Astrocyte of the cerebellum (primary cell): ENCODE measurements around the gene SPR.

ENCODE experiments used
- DNase-seq: peaks from one replicate; pipeline ENCODE4 v3.0.0-alpha.2; 2011; ENCODE audit warnings: low read depth
- H3K4me3 ChIP-seq: 2 replicates; pipeline ENCODE4 v1.5.1; 2011; ENCODE audit warnings: mild to moderate bottlenecking, low read depth, low read length, moderate library complexity
- in situ Hi-C: cut with HindIII; loops from 2 replicates; pipeline ENCODE4 v1.10.0; 2017; ENCODE audit warnings: low sequenced_read_pairs
- TF ChIP-seq, protein P1 (sequence below): IDR thresholded peaks from 2 replicates; pipeline ENCODE4 v1.5.1; 2012; ENCODE audit warnings: low read length, low read depth, moderate library complexity, mild to moderate bottlenecking; ENCODE audit errors: missing control alignments

SPR gene

GRCh38 chr2:72924353-72925240, 37.4 kb downstream of the SPR start:
- no peak for DNase-seq
- no peak overlapping the region for H3K4me3 ChIP-seq
- TF ChIP-seq, protein P1, sequence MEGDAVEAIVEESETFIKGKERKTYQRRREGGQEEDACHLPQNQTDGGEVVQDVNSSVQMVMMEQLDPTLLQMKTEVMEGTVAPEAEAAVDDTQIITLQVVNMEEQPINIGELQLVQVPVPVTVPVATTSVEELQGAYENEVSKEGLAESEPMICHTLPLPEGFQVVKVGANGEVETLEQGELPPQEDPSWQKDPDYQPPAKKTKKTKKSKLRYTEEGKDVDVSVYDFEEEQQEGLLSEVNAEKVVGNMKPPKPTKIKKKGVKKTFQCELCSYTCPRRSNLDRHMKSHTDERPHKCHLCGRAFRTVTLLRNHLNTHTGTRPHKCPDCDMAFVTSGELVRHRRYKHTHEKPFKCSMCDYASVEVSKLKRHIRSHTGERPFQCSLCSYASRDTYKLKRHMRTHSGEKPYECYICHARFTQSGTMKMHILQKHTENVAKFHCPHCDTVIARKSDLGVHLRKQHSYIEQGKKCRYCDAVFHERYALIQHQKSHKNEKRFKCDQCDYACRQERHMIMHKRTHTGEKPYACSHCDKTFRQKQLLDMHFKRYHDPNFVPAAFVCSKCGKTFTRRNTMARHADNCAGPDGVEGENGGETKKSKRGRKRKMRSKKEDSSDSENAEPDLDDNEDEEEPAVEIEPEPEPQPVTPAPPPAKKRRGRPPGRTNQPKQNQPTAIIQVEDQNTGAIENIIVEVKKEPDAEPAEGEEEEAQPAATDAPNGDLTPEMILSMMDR, result no peak
- in situ Hi-C loops, result no loop called here

DNA sequence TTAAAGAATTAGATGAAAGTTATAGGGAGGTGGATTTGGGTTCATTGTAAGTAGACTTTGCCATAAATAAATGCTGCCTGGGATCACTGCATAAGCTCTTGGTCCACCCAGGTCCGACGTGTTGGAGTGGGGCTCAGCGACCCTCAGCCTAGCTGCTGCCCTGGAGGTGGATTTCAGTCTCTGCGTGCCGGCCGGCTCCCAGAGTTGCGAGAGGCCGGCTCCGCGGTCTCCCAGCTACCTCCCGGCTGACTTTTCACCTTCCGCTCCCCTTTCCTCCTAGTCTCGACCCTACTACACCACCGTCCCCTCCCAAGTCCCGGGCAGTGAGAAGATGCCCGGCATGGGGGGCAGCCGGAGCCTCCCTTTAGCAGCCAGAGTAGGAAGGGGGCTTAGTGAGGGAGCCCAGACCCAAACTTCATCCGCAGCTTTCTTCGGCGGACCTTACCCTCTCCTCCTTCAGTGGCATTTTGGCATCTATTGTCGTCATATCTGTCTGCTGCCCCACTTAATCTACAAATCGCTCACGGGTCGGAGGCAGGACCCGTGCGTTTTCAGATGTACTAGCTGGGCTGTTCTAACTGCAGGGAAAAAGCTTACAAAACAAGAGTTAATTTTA, 38.2 kb downstream of the SPR start:
- no peak overlapping the region for H3K4me3 ChIP-seq
- in situ Hi-C loops, result no loop called here
- no peak for DNase-seq
- TF ChIP-seq, protein P1, result no peak

DNA sequence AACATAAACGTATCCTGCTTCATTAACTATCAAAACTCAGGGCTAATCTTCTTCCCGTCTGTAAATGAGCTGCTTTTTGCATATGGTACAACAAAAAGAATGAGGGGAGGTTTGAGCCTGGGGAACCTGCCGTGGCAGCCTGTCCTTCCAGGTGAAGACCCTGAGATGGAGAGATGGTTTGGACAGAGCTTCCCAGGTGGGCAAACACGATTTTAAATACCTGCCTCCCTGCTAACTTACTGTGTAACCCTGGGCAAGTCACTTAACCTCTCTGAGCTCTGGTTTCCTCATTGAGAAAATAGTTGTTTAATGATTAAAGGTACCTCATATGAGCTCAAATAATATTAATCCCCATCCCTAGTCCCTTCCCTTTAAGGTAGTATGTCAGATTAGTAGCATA, 39.2 kb downstream of the SPR start:
- TF ChIP-seq, protein P1, result no peak
- DNase-seq, result no peak
- no peak overlapping the region for H3K4me3 ChIP-seq
- in situ Hi-C loops, result no loop called here

DNA sequence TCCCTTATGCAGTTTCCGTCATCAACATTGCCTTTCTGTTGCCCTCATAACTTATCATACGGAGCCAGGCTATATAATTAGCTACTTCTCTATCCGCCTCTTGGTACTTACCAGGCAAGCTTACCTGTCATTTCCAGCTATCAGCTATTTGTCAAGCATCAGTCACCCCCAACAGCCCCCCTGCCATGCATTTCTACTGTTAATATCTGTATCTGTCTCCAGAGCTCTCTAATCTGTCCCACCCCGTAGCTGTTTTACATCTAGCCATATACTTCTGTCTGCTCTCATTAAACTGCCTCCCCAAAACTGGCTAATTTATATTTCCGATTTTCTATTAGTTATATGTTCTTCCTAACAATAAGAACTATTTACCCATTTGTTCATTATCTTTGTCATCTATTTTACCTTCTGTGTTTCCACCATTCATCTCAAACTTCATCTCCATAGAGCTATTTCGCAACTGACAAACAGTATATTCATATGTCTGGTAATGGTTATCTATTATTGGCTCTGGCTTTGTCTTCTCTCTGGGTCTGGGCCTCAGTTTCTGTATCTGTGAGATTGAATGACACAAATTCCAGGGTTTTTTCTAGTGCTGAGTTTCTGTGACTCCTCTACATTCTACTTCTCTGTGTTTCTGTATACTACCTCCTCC, 39.7 kb downstream of the SPR start:
- no peak for DNase-seq
- no peak overlapping the region for H3K4me3 ChIP-seq
- in situ Hi-C loops, result no loop called here
- TF ChIP-seq, protein P1, result no peak

- TF ChIP-seq, protein P1, result no peak
- no peak for DNase-seq
- in situ Hi-C loops, result no loop called here
- H3K4me3 ChIP-seq, result no peak overlapping the region
These were observed 40.7 kb downstream of the SPR start for GRCh38 chr2:72927619-72928550.

GRCh38 chr2:72929010-72929409, 41.8 kb downstream of the SPR start:
- H3K4me3 ChIP-seq, result no peak overlapping the region
- TF ChIP-seq, protein P1, result no peak
- in situ Hi-C loops, result no loop called here
- no peak for DNase-seq
